Activated CD4-positive, alpha-beta T cell treated with anti-CD3 and anti-CD28 coated beads, Interleukin-2, amount 10 ng/mL, durations not matched to agents 24 days and 14 days (primary cell): ENCODE data around the gene CHSY1. TPM values are rescaled to one million over a fixed set of nuclear protein-coding genes. Genes with fewer than 3 reads are reported as not detected.

Experiments
- DNase-seq: peaks from one replicate; pipeline ENCODE4 v3.0.0; 2022
- H3K27ac Mint-ChIP-seq: one replicate; pipeline ENCODE4 v1.8.0; 2022; ENCODE audit warnings: mild to moderate bottlenecking, mixed read lengths
- H3K27me3 Mint-ChIP-seq: one replicate; pipeline ENCODE4 v1.8.0; 2022; ENCODE audit warnings: mixed read lengths
- H3K36me3 Mint-ChIP-seq: one replicate; pipeline ENCODE4 v1.8.0; 2022; ENCODE audit warnings: low read depth, mild to moderate bottlenecking, mixed read lengths
- H3K4me1 Mint-ChIP-seq: one replicate; pipeline ENCODE4 v1.8.0; 2021; ENCODE audit warnings: mixed read lengths
- H3K4me3 Mint-ChIP-seq: one replicate; pipeline ENCODE4 v1.8.0; 2022; ENCODE audit warnings: mild to moderate bottlenecking, moderate library complexity, mixed read lengths
- H3K9me3 Mint-ChIP-seq: one replicate; pipeline ENCODE4 v1.8.0; 2021; ENCODE audit warnings: mixed read lengths
- intact Hi-C: fragments of 100-400 bp; cut with micrococcal nuclease; formaldehyde crosslinking; loops from one replicate; pipeline ENCODE4 v1.15.1; 2023
- total RNA-seq: library from RNA; stranded (reverse); gene quantifications from 2 replicates; pipeline ENCODE4 v1.2.3, GENCODE V29; 2022

CHSY1 gene
- total RNA-seq, 1 donor from 2014 or later = 62.6 TPM

DNA sequence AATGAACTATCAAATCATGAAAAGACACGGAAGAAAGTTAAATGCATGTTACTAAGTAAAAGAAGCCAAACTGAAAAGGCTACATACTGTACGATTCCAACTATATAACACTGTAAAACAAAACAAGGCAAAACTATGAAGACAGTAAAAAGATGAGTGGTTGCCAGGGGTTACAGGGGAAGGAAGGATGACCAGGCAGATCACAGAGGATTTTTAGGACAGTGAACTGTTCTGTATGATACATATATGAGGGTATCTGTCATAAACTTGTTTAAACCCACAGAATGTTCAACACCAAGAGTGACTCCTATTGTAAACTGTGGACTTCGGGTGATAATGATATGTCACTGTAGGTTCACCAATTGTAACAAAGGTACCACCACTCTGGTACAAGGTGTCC is 60.6 kb downstream of the CHSY1 start:
- no peak overlapping the region for H3K4me3 Mint-ChIP-seq

DNA sequence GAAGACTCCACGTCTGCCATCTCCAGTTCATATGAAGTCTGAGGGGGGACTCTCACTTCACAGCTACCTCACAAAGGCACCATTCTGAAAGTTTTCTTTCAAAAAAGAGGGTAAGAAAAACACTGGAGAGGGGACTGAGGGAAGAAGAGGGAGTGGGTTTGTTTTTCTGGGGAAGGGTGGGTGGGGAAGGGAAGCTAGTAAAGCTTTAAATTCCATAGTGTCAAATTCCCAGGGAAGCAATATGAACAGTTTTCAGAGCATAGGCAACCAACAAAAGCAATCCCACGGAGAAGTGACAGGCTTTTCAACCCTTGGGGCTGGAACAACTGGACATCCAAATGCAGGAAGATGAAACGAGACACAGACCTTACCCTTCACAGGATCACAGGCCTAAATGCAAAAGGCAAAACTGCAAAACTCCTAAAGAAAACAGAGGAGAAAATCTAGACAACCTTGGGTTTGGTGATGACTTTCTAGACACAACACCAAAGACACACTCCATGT is 61.7 kb downstream of the CHSY1 start:
- H3K4me1 Mint-ChIP-seq = peaks cover 85% of the 10 kb centered on the region
- no peaks in the 10 kb centered on the region for H3K9me3 Mint-ChIP-seq
- no peaks in the 10 kb centered on the region for H3K27me3 Mint-ChIP-seq
- intact Hi-C loops = loop anchor here (5.0 kb wide), 1 partner anchor 63 kb away; no protein-coding TSS in a partner anchor
- DNase-seq = no peak
- H3K4me3 Mint-ChIP-seq = peak overlapping the region; percentile 35
- peak overlapping the region; percentile 91 for H3K27ac Mint-ChIP-seq
- peaks cover 48% of the 10 kb centered on the region for H3K36me3 Mint-ChIP-seq

More for the DNA sequence above, 60.6 kb downstream of the CHSY1 start:
- H3K27me3 Mint-ChIP-seq = no peaks in the 10 kb centered on the region
- H3K27ac Mint-ChIP-seq = peak overlapping the region; percentile 53
- no peak for DNase-seq
- H3K4me1 Mint-ChIP-seq = peaks cover 85% of the 10 kb centered on the region
- no peaks in the 10 kb centered on the region for H3K9me3 Mint-ChIP-seq
- intact Hi-C loops = loop anchor here (5.0 kb wide), 1 partner anchor 64 kb away; no protein-coding TSS in a partner anchor
- H3K36me3 Mint-ChIP-seq = peaks cover 44% of the 10 kb centered on the region

DNA sequence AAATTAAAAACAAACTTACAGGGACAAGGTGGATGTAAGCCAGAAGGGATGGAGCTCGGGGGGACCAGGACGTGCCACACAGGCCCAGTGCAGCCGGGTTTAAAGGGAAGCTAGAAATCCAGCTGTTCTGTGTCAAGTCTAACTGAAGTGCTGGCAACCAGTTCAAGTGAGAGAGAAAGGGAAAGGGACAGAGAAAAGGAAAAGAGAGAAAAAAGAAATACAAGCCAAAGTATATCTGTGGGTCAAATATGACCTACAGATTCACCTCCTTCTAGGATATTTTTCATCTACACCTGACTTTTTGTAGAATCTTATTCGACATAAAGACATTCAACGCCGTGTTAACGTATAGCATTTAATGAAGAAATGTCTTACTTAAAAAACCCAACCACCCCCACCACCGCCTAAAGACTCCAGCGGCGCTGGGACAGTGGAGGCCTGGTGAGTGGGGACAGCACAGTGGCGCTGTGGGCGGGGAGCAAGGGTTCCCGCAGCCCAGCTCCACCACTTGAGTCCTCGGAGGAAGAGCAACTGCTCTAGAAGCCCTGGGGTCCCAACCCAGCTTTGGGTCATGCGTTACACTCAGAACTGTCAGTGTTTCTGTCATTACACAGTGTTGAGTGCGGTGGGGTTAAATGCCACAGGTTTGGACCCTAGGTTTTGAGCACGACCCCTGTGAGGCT is 62.3 kb downstream of the CHSY1 start:
- Mint-ChIP-seq H3K36me3 (peaks cover 50% of the 10 kb centered on the region), H3K4me1 (peaks cover 84% of the 10 kb centered on the region), H3K27me3 (no peaks in the 10 kb centered on the region), H3K27ac (peak overlapping the region; percentile 91), H3K4me3 (peak overlapping the region; percentile 67), H3K9me3 (no peaks in the 10 kb centered on the region)
- intact Hi-C loops = loop anchor here (5.0 kb wide), 2 partner anchors 62 to 63 kb away; partner anchors contain the start of gene CHSY1
- no peak for DNase-seq

DNA sequence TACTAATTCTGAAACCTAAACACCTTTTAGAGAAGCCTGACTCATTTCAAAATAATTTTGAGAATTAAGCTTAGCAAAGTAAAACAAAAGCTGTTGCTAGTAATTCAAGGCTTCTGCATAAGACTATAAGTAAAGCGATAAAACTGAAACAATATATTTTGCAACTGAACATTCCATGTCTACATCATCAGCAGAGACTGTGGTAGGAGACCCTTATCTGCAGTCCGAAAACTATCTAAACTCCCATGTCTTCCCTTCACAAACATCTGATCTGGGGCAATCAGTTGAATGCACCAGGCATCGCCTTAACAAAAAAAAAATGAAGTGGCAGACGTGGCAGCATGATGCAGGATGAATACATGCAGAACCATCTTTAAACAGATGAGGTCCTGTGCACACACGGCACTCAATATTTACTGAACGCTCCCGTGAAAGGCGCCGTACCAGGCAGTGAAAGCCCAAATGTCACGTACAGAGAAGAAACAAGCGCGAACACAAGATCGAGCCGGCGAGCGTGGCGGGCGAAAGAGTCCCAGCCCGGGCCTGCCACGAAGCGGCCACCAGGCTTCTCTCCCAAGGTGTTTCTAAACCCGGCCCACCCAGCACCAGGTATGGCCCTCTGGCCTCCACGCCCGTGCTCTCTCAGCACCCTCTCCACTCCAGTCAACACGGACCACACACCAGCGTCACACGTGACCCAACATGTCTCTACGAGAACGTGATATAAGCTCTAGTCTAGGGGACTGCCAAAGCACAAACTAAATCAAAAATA is 63.0 kb downstream of the CHSY1 start:
- H3K4me1 Mint-ChIP-seq = peaks cover 79% of the 10 kb centered on the region
- DNase-seq = no peak
- no peaks in the 10 kb centered on the region for H3K9me3 Mint-ChIP-seq
- H3K4me3 Mint-ChIP-seq = peak overlapping the region; percentile 67
- peak overlapping the region; percentile 91 for H3K27ac Mint-ChIP-seq
- intact Hi-C loops = loop anchor here (1.0 to 5.0 kb wide), 4 partner anchors 11 to 63 kb away; partner anchors contain the start of gene CHSY1
- no peaks in the 10 kb centered on the region for H3K27me3 Mint-ChIP-seq
- H3K36me3 Mint-ChIP-seq = peaks cover 50% of the 10 kb centered on the region

DNA sequence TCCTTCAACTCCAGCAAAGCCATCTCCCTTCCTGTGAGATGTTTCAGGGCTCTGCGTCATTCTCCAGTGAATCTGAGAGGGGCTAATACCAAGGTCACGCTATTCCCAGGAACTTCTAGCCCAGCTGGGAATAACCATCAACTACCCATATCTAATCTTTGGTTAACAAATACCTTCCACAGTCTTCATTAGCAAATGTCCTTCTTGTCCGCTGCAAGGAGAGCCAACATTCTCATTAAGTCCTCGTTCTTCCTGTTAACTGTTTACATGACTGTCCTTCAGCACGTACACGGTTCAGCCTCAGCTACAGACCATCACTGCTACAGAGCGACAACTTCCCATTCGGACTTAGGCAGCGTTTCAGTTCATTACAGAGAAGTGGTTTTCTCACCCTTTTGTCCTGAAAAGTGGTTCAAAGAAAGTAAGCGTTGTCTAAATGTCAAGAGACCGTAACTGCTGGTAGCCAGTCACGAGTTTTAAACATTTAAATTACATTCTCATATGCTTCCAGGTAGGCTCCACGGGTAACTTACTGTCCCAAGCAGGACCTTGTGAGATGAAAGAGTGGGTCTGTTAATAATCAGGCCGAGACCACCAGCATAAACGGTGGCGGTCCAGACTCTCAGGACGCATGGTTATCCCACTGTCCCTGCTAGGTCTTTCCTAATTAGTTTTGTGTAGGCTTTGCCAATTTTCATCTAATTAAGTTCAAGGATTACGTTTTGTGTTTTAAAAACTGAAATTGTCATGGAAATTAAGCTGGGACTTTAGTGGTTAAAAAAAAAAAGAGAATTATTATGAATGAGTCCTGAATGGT is 63.8 kb downstream of the CHSY1 start:
- H3K27me3 Mint-ChIP-seq = no peaks in the 10 kb centered on the region
- peaks cover 79% of the 10 kb centered on the region for H3K4me1 Mint-ChIP-seq
- intact Hi-C loops = loop anchor here (1.0 to 5.0 kb wide), 4 partner anchors 12 to 64 kb away; partner anchors contain the start of gene CHSY1
- peaks cover 53% of the 10 kb centered on the region for H3K36me3 Mint-ChIP-seq
- peak overlapping the region; percentile 67 for H3K4me3 Mint-ChIP-seq
- no peak for DNase-seq
- peak overlapping the region; percentile 91 for H3K27ac Mint-ChIP-seq
- no peaks in the 10 kb centered on the region for H3K9me3 Mint-ChIP-seq

DNA sequence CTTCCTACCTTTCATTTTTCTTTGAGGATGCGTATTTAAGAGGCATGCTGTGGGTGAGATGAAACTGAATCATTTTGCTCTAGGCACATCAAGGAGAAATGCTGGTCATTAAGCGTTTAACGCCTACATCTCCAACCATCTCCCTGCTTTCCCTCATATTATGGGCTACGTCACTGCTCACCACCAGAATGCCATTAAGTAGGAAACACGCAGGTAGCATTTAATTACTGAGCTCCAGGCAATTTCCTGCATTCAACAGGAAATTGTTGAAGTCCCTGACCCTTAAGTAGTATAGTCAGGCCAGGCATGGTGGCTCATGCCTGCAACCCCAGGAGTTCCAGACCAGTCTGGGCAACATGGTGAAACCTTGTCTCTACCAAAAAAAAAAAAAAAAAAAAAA is 66.1 kb downstream of the CHSY1 start:
- Mint-ChIP-seq H3K9me3 (no peaks in the 10 kb centered on the region), H3K4me3 (no peak overlapping the region), H3K27ac (peak overlapping the region; percentile 23), H3K4me1 (peaks cover 79% of the 10 kb centered on the region), H3K36me3 (peaks cover 59% of the 10 kb centered on the region), H3K27me3 (no peaks in the 10 kb centered on the region)
- DNase-seq = no peak
- intact Hi-C loops = loop anchor here (1.0 to 5.0 kb wide), 2 partner anchors 48 to 67 kb away; partner anchors contain the start of gene CHSY1

DNA sequence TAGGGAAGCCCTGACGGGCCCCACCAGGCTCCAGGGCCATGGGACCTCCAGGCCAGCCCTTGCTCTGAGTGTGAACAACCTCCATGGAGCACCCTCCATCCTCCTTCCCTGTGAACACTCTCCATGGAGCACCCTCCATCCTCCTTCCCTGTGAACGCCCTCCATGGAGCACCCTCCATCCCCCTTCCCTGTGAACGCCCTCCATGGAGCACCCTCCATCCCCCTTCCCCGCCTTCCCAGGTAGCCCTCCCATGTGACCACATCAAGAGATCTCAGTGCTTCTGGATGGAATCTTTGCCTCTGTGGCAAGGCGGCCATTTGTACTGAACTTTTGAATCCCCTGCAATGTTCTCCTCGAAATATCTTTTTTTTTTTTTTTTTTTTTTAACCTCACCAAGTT is 66.5 kb downstream of the CHSY1 start:
- Mint-ChIP-seq H3K4me3 (no peak overlapping the region), H3K27me3 (no peaks in the 10 kb centered on the region), H3K9me3 (no peaks in the 10 kb centered on the region), H3K27ac (peak overlapping the region; percentile 23), H3K36me3 (peaks cover 59% of the 10 kb centered on the region), H3K4me1 (peaks cover 79% of the 10 kb centered on the region)
- no peak for DNase-seq
- intact Hi-C loops = loop anchor here (5.0 kb wide), 1 partner anchor 67 kb away; the partner anchor contains the start of gene CHSY1

DNA sequence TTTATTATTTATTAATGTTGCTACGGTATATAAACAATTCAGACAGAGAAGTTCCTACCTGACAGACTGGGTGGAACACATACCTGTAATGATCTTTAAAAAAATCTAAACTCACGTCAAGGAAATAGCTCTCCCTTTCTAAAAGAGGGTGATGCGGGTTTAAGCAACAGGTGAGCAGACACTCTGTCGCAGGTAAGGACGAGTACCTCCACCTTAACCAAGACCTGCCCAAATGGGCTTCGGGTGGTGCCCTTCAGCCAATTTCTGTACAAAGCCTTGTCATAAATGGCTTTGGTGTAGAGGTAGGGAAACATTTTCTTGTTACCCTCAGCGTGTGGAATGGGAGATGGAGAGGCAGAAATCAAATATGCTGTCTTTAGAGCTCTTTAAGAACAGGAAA is 67.0 kb downstream of the CHSY1 start:
- H3K36me3 Mint-ChIP-seq = peaks cover 58% of the 10 kb centered on the region

DNA sequence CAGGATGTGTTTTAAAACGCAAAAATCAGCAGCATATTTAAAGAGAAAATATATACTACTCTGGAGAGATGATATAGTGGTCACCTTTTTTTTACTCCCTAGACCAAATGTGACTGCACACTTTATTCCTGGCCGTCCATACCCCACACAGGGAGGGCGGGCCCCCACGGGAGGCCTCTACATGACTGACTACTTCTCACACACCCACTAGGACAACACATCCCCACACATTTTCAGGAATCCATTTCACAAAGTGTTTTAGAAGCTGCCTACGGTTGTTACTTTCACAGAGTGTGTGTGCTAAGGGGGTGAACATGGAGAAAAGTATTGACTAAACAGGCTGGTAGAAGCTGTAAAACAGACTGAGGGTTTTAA is 67.9 kb downstream of the CHSY1 start:
- no peak for DNase-seq
- peaks cover 73% of the 10 kb centered on the region for H3K4me1 Mint-ChIP-seq
- peak overlapping the region; percentile 38 for H3K27ac Mint-ChIP-seq
- peaks cover 56% of the 10 kb centered on the region for H3K36me3 Mint-ChIP-seq
- H3K4me3 Mint-ChIP-seq = no peak overlapping the region
- H3K27me3 Mint-ChIP-seq = no peaks in the 10 kb centered on the region
- intact Hi-C loops = loop anchor here (2.0 kb wide), 1 partner anchor 15 kb away; no protein-coding TSS in a partner anchor
- no peaks in the 10 kb centered on the region for H3K9me3 Mint-ChIP-seq

More for the DNA sequence above, 67.0 kb downstream of the CHSY1 start:
- intact Hi-C loops = loop anchor here (5.0 kb wide), 1 partner anchor 67 kb away; the partner anchor contains the start of gene CHSY1
- Mint-ChIP-seq H3K27ac (peak overlapping the region; percentile 67), H3K4me1 (peaks cover 81% of the 10 kb centered on the region), H3K9me3 (no peaks in the 10 kb centered on the region), H3K4me3 (no peak overlapping the region), H3K27me3 (no peaks in the 10 kb centered on the region)
- DNase-seq = no peak

DNA sequence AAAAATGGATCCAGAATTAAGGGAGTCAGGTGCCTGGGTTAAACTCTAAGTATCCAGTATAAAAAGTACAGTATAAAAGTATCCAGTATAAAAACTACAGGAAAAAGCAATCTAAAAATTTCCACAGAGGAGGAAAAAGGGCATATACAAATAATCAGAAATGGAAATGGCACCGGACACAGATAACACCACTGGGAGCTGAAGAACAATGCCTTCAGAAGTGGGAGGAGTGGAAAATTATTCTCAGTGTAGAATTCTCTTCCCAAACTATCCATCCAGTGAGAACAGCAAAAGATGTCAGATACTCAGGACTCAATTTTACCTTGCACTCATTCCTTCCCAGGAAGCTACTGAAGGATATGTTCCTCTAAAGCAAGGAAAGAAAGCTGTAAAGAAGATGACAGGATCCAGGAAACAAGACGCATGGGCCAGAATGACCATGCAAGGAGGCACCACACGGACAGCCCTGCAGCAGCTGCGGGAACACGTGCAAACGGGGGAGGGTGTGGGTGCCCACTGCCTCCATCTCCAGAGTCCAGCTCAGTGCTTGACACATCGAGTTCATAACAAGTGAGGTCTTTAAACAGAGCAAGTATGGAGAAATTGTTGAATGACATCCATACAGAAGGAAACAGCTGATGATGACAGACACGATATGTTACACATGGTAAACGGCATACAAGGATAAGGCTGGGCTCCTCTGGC is 68.5 kb downstream of the CHSY1 start:
- no peaks in the 10 kb centered on the region for H3K9me3 Mint-ChIP-seq
- no peak overlapping the region for H3K4me3 Mint-ChIP-seq
- peaks cover 69% of the 10 kb centered on the region for H3K4me1 Mint-ChIP-seq
- intact Hi-C loops = loop anchor here (2.0 kb wide), 1 partner anchor 15 kb away; no protein-coding TSS in a partner anchor
- H3K27me3 Mint-ChIP-seq = no peaks in the 10 kb centered on the region
- peaks cover 58% of the 10 kb centered on the region for H3K36me3 Mint-ChIP-seq
- no peak for DNase-seq
- peak overlapping the region; percentile 69 for H3K27ac Mint-ChIP-seq

DNA sequence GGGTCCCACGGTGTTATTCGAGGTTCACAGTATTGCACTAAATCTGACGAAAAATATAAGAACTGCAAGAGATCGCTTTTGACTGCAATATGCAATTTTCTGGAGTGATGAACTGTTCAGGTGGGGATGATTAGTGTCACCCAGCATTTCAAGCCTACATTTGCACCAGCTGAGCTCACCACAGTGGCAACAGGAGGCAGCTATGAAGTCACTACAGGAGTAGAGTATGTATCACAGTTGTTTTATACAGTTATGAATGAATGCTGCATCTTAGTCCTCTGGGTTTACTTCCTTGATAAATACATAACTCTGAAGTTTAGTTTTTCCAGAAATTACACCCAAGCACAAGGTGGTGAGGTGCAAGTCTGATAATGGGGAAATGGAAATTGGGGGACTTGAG is 69.6 kb downstream of the CHSY1 start:
- Mint-ChIP-seq H3K27me3 (no peaks in the 10 kb centered on the region), H3K36me3 (peaks cover 65% of the 10 kb centered on the region), H3K4me3 (peak overlapping the region; percentile 20)

DNA sequence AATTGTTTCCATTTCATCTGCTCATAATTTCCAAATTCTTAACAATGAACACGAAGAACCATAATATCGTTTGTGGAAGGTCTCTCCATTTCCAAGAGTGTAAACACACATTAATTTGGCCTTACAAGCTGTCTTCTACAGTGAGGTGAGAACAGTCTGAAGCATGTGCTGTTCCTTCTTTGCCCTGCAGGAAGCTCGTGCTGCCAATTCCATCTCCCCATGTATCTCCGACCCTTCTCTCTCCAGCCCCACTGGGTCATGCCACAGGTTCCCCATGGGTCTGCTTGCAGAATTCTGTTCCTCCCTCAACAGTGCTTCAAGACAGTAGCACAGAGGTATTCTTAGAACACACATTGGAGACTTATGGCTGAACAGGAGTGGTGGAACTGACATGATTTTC is 70.5 kb downstream of the CHSY1 start:
- no peak for DNase-seq
- intact Hi-C loops = no loop called here
- no peaks in the 10 kb centered on the region for H3K9me3 Mint-ChIP-seq
- H3K27ac Mint-ChIP-seq = peak overlapping the region; percentile 80
- H3K4me1 Mint-ChIP-seq = peaks cover 62% of the 10 kb centered on the region
- H3K27me3 Mint-ChIP-seq = no peaks in the 10 kb centered on the region
- peaks cover 72% of the 10 kb centered on the region for H3K36me3 Mint-ChIP-seq
- peak overlapping the region; percentile 54 for H3K4me3 Mint-ChIP-seq

More for the DNA sequence above, 69.6 kb downstream of the CHSY1 start:
- H3K4me1 Mint-ChIP-seq = peaks cover 65% of the 10 kb centered on the region
- DNase-seq = no peak
- H3K27ac Mint-ChIP-seq = peak overlapping the region; percentile 69
- intact Hi-C loops = loop anchor here (2.0 kb wide), 1 partner anchor 13 kb away; no protein-coding TSS in a partner anchor
- H3K9me3 Mint-ChIP-seq = no peaks in the 10 kb centered on the region
